Medulla oblongata (tissue), 1 donor: Measurements from ENCODE around the gene ST6GALNAC4.
A peak's percentile ranks its signal among the peaks of the same experiment; 100 is the strongest.

Source experiments
- DNase-seq: peaks from one replicate; pipeline ENCODE4 v3.0.0-alpha.2; 2015; ENCODE audit errors: extremely low spot score

ST6GALNAC4 gene, protein sequence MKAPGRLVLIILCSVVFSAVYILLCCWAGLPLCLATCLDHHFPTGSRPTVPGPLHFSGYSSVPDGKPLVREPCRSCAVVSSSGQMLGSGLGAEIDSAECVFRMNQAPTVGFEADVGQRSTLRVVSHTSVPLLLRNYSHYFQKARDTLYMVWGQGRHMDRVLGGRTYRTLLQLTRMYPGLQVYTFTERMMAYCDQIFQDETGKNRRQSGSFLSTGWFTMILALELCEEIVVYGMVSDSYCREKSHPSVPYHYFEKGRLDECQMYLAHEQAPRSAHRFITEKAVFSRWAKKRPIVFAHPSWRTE

DNA sequence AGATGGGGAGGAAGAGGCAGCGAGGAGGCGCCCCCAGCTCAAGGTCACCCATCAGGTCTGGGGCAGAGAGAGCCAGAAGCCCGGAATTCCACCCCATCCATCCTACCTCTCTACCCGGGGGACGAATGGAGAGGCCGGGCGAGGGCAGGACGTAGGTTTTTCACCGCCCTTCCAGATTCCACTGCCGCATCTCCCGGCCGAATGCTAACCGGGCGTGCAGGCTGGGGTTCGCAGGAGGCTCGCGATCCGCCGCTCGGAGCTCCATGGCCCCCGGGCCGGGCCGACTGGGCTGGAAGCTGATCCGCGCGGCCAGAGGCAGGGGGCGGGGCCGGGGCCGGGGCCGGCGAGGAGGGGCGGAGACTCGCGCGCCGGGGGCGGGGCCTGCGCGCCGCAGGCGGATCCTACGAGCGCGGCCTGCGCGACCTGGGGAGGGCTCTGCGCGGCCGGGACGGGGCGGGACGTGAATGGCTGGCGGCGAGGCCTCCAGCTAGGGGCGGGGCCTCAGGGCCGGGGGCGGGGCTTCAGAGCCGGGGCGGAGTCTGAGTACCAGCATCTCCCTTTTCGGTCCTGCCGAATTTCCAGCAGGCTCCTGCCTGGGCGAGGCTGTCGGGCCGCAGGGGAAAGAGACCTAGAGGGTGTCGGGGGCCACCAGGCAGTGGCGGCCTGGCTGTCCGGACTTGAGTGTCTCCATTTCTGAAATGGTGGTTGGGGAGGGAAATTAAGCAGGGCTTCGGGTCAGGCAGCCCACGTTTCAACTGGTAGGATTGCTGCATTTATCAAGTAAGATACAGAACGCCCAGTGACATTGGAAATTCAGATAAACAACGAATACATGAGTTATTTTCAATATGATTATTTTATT, at the start of gene ST6GALNAC4:
Gene ST6GALNAC4 (minus strand): TSS at position 322 of the 862 bp plus-strand sequence. CDS start 622 bp downstream, outside the sequence.
- peak; percentile 94 for DNase-seq

DNA sequence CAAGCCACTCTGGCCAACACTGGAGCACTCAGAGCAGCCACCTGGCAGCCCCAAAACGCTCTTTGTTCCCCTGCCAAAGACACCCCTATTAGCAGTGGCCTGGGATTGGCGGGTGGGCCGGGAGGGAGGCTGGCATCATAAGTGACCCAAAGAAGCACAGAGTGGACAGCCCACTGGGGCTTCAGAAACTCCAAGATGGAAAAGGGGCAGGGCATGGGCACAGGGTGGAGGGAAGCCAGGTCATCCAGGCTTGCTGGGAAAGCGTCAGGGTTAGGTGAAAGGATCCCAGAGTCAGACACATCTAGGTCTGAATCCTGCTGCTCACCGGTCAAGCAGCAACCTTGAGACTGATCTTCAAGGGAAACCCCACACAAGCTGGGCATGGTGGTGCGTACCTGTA, 49.1 kb upstream of the ST6GALNAC4 start:
- DNase-seq = no peak

DNA sequence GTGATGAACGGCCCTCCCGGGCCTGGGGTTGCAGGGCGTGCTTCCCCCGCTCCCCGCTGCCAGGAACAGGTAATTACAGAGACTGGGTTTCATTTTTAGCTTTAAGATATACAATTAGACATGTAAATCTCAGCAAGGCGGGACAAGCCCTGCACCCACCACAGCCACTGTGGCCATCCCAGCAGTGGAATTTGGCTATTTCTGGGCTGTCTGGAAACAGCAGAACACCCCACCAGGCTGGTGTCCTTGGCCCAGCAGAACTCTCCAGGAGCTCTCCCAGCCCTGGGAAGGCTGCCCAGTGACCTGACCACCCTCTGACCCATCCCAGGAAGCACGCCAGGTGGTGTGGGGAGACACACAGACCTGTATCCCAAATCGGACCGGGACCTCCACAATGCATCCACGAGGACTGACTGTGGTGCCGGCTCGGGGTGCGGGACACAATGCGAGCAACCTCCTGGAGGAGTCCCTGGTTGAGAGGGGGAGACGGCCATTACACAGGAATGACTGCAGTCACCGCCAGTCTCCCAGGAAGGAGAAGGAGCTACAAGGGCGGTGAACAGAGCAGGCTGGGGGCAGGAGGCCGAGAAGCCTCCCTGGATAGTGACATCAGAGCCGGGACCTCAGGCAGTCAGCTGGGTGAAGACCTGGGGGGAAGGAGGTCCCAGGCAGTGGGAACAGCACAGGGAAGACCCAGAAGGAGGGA, 46.7 kb upstream of the ST6GALNAC4 start:
- DNase-seq = no peak

DNA sequence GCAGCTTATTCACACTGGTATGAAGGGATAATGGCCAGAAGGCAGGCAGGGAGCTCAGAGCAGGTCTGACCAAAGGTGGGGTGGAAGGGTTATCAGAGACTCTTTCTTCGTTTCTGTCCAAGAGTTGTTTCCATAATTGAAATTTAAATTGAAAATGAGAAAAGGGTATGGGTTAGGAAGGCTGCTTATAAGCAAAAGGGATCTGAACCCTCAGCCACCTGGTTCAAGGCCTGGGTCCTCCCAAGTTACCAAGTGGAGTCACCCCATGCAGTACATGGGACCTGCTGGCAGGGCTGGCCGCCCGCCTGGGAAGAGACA, 46.2 kb upstream of the ST6GALNAC4 start:
- peak; percentile 70 for DNase-seq

DNA sequence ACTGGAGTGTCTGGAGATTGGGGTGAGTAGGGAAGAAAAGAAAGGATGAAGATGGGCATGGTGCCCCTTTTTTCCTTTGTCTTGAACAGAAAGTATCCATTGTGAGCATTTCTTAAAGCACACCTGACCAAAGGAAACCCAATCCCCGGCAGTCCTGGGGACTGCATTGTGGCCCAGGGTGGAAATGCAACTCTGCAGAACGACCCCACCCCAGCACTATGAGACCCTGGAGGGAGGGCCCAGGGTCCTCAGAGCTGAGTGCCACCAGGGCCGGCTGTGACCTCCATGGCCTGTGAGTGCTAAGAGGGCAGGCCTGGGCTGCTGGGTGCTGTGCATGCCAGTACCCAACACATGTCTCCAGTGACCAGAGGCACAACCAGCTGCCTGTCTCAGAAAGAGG, 45.4 kb upstream of the ST6GALNAC4 start:
- DNase-seq = no peak

DNA sequence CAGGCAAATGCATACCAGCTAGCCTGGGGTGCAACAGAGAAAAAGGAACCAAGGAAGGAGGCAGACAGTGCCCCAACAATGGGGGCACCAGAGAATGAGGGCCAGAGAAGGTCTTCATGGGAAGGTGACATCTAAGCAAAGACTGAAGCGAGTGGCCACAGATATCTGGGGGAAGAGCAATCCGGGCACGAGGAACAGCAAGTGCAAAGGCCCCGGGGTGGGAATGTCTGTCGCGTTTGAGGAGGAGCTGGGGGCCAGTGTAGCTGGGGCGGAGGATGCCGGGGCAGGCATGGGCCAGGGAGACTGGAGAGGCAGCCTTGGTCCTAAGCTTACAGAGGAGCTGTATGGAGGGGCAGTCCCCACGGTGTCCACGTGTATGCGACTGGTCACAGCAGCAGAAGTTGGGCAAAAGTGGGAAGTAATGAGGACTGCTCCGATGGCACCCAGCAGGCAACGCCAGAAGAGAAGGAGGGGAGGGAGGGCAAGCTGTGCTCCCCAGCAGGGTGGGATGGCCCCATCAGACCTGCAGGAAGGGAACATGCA, 44.8 kb upstream of the ST6GALNAC4 start:
- no peak for DNase-seq

DNA sequence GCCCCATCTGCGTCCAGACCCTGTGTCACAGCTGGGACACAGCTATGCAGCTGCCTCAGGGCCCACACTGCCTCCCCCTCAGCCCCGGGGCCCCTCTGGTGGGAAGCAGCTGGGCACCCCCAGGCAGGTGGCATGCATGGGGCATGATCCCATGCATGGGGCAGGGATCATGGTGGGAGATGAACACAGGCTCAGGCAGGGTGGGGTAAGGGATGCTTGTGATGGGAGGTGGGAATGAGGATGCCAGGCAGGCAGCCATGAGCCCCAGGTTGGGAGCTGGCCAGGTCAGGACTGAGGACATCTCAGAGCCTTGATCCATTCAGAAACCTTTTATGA, 44.3 kb upstream of the ST6GALNAC4 start:
- no peak for DNase-seq

DNA sequence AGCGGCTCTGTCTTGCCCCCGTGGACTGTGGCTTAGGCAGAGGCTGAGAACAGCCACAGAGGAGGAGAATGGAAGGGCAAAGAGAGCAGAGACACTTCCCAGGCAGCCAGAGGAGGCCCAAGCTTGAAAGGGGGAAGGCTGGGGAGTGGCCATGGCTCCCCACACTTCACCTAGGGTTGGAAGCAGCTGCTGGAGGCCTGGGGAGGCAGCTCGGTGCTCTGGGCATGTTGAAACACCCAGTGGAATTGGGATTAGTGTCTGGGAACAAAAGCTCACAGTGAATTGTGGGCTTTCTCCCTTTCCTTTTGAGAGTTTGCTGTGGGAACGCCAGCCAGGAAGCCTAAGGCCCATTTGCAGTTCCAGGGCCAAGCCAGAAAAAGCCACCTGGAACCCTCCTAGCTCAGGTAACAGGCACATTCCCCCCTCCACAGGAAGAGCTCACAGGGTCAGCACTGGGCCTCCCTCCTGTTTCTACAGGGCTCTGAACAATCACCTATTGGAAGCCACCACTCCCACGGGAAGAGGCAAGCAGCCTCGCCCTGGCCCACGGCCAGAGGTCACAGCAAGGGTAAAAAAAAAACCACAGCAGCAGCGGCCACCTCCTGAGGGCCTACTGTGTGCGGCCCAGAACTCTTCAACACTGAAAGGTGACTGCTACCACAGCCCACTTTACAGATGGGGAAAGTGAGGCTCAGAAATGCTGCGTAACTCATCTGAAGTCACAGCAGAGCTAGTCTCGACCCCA, 43.7 kb upstream of the ST6GALNAC4 start:
- DNase-seq = no peak

DNA sequence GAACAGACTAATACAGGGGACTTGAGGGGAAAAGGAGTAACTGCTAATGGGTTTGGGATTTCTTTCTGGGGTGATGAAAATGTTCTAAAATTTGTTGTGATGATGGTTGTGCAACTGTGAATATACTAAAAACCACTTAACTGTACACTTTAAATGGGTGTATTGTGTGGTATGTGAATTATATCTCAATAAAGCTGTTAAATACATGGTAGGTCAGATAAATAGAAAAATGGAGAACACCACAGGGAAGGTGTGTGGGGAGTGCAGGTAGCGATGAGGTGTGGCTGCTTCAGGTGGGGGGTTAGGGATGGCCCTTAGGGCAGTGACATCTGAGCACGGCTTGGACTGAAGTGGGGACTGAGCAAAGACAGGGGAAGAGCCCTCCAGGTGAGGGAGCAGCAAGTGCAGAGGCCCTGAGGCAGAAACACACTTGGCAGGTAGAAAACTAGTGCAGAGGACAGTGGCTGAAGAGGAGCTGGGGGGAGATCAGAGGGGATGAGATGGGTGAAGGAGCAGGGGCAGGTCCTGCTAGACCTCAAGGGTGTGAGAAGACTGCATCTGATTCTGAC, 43.1 kb upstream of the ST6GALNAC4 start:
- no peak for DNase-seq

DNA sequence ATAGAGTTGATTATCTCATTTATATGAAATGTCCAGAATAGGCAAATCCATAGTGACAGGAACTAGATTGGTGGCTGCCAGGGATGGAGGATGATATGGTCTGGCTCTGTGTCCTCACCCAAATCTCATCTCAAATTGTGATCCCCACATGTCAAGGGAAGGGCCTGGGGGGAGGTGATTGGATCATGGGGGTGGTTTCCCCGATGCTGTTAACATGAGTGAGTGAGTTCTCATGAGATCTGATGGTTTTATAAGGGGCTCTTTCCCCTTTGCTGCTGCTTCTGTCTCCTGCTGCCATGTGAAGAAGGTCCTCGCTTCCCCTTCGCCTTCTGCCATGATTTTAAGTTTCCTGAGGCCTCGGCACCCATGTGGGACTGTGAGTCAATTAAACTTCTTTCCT, 42.6 kb upstream of the ST6GALNAC4 start:
- no peak for DNase-seq

DNA sequence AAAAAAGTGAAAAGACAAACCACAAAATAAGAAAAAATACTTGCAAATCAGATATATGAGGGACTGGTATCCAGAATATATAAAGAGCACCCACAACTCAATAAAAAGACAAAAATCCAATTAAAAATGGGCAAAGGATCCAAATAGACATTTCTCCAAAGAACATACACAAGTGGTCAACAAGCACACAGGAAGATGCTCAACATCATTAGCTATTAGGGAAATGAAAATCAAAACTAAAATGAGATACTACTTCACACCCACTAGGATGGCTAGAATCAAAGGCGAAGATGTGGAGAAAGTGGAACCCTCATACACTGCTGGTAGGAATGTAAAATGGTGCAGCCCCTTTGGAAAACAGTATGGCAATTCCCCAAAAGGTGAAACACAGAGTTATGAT, 41.9 kb upstream of the ST6GALNAC4 start:
- no peak for DNase-seq

DNA sequence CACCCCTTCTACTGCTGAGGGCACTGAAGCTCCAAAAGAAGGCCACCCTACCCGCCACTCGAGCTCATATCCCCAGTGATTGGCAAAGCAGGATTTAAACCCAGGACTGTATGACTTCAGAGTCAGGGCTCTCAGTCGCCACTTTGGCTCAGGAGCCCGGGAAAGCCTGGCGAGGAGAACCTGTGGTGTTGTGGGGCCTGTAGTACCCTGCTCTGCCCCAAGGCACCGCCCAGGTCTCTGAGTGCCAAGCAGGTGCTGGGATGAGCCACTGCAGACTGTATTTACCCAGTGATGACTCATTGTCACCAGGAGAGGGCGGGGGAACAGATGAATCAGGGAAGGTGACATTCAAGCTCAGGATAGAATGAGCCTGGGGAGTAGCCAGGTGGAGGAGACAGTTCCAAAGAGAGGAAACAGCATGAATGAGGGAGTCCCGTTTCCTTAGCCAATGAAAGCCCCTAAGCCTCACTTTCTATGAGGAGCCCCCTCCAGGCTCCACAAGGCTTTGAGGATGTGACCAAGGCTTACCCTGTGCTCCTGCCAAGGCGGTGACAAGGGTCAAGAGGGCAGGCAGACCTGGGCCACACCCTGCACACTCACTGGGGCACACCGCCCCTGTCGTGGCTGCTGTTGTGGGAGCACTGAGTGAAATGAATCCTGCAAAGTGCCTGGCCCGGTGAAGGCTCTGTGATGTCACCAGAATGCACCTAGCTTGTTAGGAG, 38.6 kb upstream of the ST6GALNAC4 start:
- DNase-seq = peak; percentile 75

DNA sequence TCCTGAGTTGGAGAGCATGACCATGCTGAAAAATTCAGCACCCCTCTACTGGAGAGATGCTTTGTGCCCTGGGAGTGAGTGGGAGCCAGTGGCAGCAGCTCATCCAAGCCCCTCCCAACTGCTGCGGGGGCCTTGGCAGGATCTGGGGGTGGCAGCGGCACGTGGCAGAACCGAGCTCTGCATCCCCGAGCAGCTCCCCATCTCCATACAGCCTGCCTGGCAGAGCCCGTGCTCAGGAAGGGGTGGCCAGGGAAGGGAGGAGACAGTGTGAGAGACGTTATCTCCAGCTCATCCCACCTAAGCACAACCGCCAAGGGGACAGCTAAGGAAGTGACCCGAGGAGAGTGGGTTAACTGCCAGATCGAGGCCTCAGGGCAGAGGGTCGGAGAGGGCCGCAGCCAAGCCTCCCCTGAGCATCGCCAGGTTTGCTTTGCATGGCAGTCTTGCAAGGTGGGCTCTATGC, 38.0 kb upstream of the ST6GALNAC4 start:
- DNase-seq = no peak

DNA sequence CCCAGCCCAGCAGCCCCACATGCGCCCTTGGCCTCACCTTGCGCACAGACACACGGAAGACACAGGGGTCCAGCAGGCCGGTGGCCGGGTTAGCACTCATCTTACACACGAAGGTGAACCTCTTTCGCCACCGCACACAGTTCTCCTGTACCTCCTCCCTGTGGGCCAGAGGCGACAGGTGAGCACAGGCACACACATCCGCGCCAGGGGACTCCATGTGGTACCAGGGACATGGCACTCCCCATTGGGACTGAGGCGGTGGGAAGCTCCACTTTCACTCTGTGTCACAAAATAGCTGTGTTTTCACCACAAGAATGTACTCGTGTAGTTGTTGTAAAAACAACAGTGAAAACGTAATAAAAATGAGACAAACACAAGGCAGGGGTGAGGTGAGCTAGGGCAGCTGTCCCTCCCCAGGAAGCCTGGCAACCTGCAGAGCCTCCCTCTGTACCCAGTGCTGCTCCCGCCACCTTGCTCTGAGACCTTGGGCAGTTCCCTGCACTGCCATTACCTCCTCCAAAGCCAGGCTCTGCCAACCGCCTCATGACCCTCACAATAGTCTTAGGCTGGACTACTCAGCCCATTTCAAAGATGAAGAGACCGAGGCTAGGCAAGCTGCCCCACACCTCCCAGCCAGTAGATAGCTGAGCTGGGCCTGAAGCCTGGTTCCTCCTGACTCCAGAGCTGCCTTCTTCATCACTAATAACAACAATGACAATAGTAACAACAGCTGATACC, 37.1 kb upstream of the ST6GALNAC4 start:
- no peak for DNase-seq

DNA sequence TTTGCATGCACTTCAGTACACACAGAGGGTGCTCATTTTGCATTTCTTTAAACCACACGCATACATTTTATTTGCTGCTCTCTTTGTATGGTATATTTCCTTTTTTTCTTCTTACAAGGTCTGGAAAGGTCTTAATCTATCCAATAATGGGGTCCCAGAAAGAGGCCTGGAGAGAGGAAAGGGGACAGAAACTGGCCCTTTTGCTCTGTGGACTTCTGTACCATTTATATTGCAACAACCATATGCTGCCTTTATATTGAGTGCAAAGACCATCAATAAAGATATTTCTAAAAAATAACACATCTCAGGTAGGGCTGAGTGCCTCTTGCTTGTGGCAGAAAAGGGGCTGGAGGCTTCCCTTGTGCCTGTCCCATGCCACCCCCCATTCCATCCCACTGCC, 36.3 kb upstream of the ST6GALNAC4 start:
- DNase-seq = no peak

DNA sequence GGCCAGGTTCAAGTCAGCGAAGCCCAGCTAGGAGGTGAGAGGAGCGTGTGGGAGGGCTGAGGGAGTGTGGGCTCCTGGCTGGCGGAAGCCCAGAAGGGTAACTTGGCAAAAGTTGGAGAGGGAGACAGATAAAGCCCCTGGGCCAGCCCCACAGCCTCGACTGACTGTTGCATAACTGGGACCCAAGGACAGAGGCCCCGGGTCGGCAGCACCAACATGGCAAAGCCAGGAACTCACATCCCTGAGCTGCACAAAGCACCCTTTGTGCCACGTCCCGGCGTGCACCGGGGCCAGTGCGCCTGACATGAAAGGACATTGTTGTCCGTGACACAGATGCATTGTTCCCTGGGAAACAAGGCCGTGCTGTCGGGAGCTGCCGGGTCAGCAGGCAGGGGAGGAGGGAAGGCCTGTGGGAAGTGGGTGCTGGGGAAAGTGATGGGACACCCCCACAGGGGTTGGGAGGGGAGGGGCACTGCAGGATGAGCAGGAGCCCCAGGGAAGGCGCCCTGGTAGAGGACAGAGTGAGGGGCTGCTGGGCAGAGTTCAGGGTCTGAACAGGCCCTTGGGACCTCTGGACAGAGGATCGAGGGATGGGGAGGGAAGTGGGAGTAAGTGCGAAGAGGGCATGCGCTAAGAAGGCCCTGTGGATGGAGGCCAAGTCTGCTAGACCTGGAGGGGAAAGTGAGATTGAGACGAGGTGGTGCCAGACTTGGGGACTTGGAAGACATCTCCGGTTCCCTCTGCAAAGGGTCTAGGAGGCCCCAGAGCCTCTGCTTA, 33.9 kb upstream of the ST6GALNAC4 start:
- peak; percentile 96 for DNase-seq

DNA sequence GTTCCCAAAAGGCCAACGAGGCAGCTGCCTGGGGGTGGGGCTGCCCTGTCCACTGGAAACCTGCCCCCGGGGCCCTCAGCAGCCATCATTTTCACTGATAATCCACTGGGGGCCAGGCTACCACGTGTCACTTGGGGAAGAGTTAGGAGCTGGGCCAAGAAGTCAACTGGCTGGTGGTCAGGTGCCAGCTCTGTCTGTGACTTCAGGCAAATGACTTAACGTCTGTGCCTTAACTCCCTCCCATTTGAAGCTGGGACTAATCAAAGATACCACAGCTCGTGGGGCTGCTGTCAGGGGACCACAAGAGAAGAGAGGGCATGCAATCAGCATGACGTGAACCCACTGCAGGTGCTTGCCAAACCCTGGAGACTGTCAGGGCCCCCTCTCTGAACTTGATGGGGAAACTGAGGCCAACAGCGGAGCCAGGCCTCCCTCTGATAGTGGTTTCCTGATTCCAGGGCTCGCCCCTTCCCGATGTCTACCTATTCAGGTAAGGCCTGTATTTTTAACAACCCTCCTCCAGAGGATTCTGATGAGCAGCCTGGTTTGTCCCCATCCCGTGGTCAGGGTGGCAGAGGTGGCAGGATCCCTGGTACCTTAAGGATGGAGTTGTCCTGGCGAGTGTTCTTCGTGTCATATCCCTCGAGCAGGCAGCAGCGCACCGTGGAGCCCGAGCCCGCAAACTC, 33.1 kb upstream of the ST6GALNAC4 start:
- DNase-seq = peak; percentile 85
